CD14-positive monocyte (primary cell): ENCODE results near the gene ZNF668. TPM values are rescaled to one million over a fixed set of nuclear protein-coding genes. Genes with fewer than 3 reads are reported as not detected.

ENCODE experiments used
- DNase-seq, 3 donors: peaks; one replicate each; pipeline ENCODE4 v3.0.0-alpha.2; 2011 to 2022
- H2AFZ ChIP-seq: 2 replicates; pipeline ENCODE4 v1.6.0; 2012; ENCODE audit warnings: mild to moderate bottlenecking, low read depth, low read length, inconsistent platforms; ENCODE audit not compliant: insufficient read depth, poor library complexity, severe bottlenecking
- H3K27ac ChIP-seq, 2 donors: 1 replicate in 1 of 2; 2 replicates in 1 of 2; pipeline ENCODE4 v1.5.1; 2012 to 2013; ENCODE audit warnings: low read length in 2 of 2, control low read depth in 1 of 2, inconsistent platforms in 1 of 2, low read depth in 1 of 2, mild to moderate bottlenecking in 1 of 2
- H3K27me3 ChIP-seq, 2 donors: one replicate each; pipeline versions ENCODE4 v1.6.0 to v1.6.1; 2011 to 2013; ENCODE audit warnings: low read length in 2 of 2; ENCODE audit not compliant: control insufficient read depth in 2 of 2, insufficient read depth in 2 of 2
- H3K36me3 ChIP-seq, 2 donors: replicated peaks in 1 of 2; 1 replicate in 1 of 2; 2 replicates in 1 of 2; pipeline versions ENCODE4 v1.5.1 to v1.6.1; 2012 to 2013; ENCODE audit warnings: low read length in 2 of 2, control low read depth in 1 of 2, inconsistent platforms in 1 of 2, mild to moderate bottlenecking in 1 of 2; ENCODE audit not compliant: insufficient read depth in 2 of 2, control insufficient read depth in 1 of 2
- H3K4me1 ChIP-seq, 2 donors: 1 replicate in 1 of 2; 2 replicates in 1 of 2; pipeline versions ENCODE4 v1.5.1 to v1.6.1; 2012 to 2013; ENCODE audit warnings: low read length in 2 of 2, control low read depth in 1 of 2, inconsistent platforms in 1 of 2, mild to moderate bottlenecking in 1 of 2, moderate library complexity in 1 of 2; ENCODE audit not compliant: insufficient read depth in 2 of 2, control insufficient read depth in 1 of 2
- H3K4me2 ChIP-seq: replicated peaks from 2 replicates; pipeline ENCODE3; 2012; ENCODE audit warnings: low read length, moderate library complexity, mild to moderate bottlenecking; ENCODE audit not compliant: poor library complexity, severe bottlenecking; ENCODE audit errors: extremely low read depth
- H3K4me3 ChIP-seq, 3 experiments: fragments of 200-600 bp in 1 of 3; sonication (generic) in 1 of 3; replicated peaks in 1 of 3; 1 replicate in 2 of 3; 2 replicates in 1 of 3; pipeline ENCODE4 v1.5.1; 2011 to 2013; ENCODE audit warnings: low read length in 3 of 3, mild to moderate bottlenecking in 3 of 3, control low read depth in 2 of 3, low read depth in 2 of 3, inconsistent platforms in 1 of 3, moderate library complexity in 1 of 3
- H3K79me2 ChIP-seq: 2 replicates; pipeline ENCODE4 v1.6.0; 2012; ENCODE audit warnings: mild to moderate bottlenecking, control low read depth, inconsistent platforms, low read length, moderate library complexity; ENCODE audit not compliant: insufficient read depth
- H3K9ac ChIP-seq: 2 replicates; pipeline ENCODE4 v1.6.0; 2017; ENCODE audit warnings: low read length, mild to moderate bottlenecking; ENCODE audit not compliant: insufficient read depth, poor library complexity, severe bottlenecking
- H3K9me3 ChIP-seq, 2 donors: replicated peaks in 1 of 2; 1 replicate in 1 of 2; 2 replicates in 1 of 2; pipeline versions ENCODE4 v1.5.1 to v1.6.1; 2012 to 2013; ENCODE audit warnings: low read length in 2 of 2, control low read depth in 1 of 2; ENCODE audit not compliant: control insufficient read depth in 1 of 2, insufficient read depth in 1 of 2
- H4K20me1 ChIP-seq: 2 replicates; pipeline ENCODE4 v1.6.0; 2012; ENCODE audit warnings: mild to moderate bottlenecking, low read length, control low read depth, moderate library complexity; ENCODE audit not compliant: insufficient read depth
- H3K27ac Mint-ChIP-seq, 7 donors: one replicate each; pipeline ENCODE4 v1.8.0; 2020; ENCODE audit warnings: mild to moderate bottlenecking in 7 of 7, mixed read lengths in 7 of 7, moderate library complexity in 6 of 7, inconsistent platforms in 2 of 7
- H3K27me3 Mint-ChIP-seq, 3 donors: one replicate each; pipeline ENCODE4 v1.8.0; 2021 to 2022; ENCODE audit warnings: low read depth in 3 of 3, mild to moderate bottlenecking in 3 of 3, mixed read lengths in 3 of 3, moderate library complexity in 3 of 3, inconsistent platforms in 1 of 3
- H3K36me3 Mint-ChIP-seq, 2 donors: one replicate each; pipeline ENCODE4 v1.8.0; 2020; ENCODE audit warnings: mixed read lengths in 2 of 2, inconsistent platforms in 1 of 2, mild to moderate bottlenecking in 1 of 2
- H3K4me1 Mint-ChIP-seq: one replicate; pipeline ENCODE4 v1.8.0; 2020; ENCODE audit warnings: mild to moderate bottlenecking, mixed read lengths
- H3K4me3 Mint-ChIP-seq, 2 donors: one replicate each; pipeline ENCODE4 v1.8.0; 2020; ENCODE audit warnings: mild to moderate bottlenecking in 2 of 2, mixed read lengths in 2 of 2, moderate library complexity in 1 of 2
- H3K9me3 Mint-ChIP-seq, 7 donors: one replicate each; pipeline ENCODE4 v1.8.0; 2020 to 2022; ENCODE audit warnings: mixed read lengths in 7 of 7, mild to moderate bottlenecking in 6 of 7, moderate library complexity in 6 of 7, inconsistent platforms in 2 of 7
- CTCF ChIP-seq: fragments of 200-600 bp; IDR thresholded peaks from one replicate; pipeline ENCODE4 v1.8.0; 2022; ENCODE audit warnings: antibody characterized with exemption, mild to moderate bottlenecking
- WGBS: methylation state at CpG from one replicate; pipeline ENCODE4 v1.1.5; 2013; ENCODE audit warnings: missing lambda C conversion rate; ENCODE audit not compliant: insufficient coverage; 5-methylcytosine and 5-hydroxymethylcytosine counted together
- intact Hi-C, 2 donors: fragments of 100-400 bp; cut with micrococcal nuclease; formaldehyde crosslinking; loops; one replicate each; pipeline versions ENCODE4 v1.15.0 to v1.15.1; 2023
- polyA plus RNA-seq, 3 donors: library from polyadenylated mRNA; depleted of rRNA in 1 of 3; unstranded in 2 of 3; stranded (reverse) in 1 of 3; fragments of 300-500 nt in 2 of 3; fragments of >200 nt in 1 of 3; fragmentation: Illumina TruSeq in 2 of 3; gene quantifications; 1 replicate in 2 of 3; 2 replicates in 1 of 3; pipeline ENCODE4 v1.2.3, GENCODE V29; 2012 to 2021

Gene ZNF668
- polyA plus RNA-seq, 3 donors, result 3.8 to 4.8 (median 4.5) TPM

DNA sequence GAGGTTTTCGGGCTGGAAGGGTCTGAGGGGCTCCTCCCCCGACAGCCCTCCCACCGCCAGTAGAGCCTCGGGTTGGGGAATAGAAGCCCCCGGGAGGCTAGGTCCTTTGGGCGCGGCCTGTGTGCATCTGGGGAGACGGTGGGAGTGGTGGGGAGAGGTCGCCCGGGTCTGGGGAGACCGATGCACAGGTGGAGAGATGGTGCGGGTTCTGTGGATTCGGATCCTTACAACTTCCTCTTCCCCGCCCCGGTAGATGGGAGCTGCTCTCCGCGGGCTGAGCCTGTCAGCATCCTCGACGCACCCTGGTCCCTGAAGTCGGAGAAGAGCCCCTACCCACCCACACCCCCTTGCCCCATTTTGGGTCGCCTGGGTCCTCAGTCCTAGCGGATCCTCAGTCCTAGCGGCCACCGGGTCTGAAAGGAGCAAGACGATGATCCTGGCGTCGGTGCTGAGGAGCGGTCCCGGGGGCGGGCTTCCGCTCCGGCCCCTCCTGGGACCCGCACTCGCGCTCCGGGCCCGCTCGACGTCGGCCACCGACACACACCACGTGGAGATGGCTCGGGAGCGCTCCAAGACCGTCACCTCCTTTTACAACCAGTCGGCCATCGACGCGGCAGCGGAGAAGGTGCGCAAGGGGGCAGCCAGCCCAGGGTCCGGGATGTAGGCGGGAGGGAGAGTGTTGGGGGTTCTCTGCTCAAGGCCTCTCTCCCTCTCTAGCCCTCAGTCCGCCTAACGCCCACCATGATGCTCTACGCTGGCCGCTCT is 34.9 kb upstream of the ZNF668 start:
- H3K27ac ChIP-seq, result peak overlapping the region; percentile 32 to 89
- DNase-seq, result peak in 2 of 3 donors; percentile 24 to 36
- intact Hi-C loops, result no loop called here
- peak overlapping the region; percentile 99 for H3K4me2 ChIP-seq
- no peak for TF ChIP-seq CTCF
- Mint-ChIP-seq H3K27me3 (peaks cover 0 to 2% (median 0%) of the 10 kb centered on the region in 3 donors), H3K4me1 (peaks cover 49% of the 10 kb centered on the region), H3K36me3 (peaks cover 34 to 36% of the 10 kb centered on the region in 2 donors), H3K4me3 (peak overlapping the region; percentile 87 to 92), H3K27ac (peak overlapping the region in 6 of 7 donors; percentile 79 to 95 (median 88)), H3K9me3 (no peaks in the 10 kb centered on the region)
- peak overlapping the region; percentile 86 for H2AFZ ChIP-seq
- peaks cover 8% of the 10 kb centered on the region for H4K20me1 ChIP-seq
- 55% methylated on average over 29 of the region's 57 CpGs for WGBS
- peak overlapping the region; percentile 81 to 93 (median 85) for H3K4me3 ChIP-seq
- no peaks in the 10 kb centered on the region for H3K9me3 ChIP-seq
- peaks cover 52 to 65% of the 10 kb centered on the region in 2 donors for H3K4me1 ChIP-seq
- H3K27me3 ChIP-seq, result no peaks in the 10 kb centered on the region
- peak overlapping the region; percentile 94 for H3K9ac ChIP-seq
- H3K36me3 ChIP-seq, result peaks cover 34 to 38% of the 10 kb centered on the region in 2 donors
- H3K79me2 ChIP-seq, result peaks cover 37% of the 10 kb centered on the region

DNA sequence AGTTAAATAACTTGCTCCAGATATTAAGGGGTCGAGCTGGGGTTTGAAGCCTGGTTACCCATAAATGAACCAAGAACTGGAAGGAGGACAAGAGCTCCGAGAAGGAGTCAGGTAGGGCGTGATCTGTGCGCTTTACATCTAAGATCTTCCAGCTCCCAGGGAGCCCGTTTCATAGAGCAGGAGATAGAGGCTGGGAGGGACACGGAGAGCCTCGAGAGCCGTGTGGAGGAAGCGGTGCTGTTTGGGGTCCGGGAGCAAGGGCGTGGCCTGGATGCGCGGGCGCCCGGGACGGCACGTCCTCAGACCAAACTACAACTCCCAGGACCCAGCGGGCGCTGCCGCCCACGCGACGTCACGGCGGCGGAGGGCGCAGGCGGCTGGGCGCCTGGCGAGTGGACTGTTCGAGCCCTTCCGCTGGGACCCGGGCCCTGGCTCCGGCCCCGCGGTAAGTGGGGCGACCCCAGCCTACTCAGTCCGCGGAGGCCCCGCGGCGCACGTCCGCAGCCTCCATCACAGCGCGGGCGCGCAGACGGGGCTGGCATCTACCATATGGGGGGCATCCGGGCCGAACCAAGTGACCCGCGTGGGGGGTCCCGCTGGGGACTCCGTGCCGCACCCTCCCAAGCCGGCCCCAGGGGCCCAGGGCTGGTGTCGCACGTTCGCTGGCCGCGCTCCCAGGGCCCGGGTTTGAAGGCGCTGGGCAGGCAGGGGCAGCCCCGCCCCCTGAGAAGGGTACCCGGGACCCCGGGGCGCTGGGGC is 34.2 kb upstream of the ZNF668 start, which contains the start of gene BCKDK:
TSS of gene BCKDK (plus strand) at position 352 of the 759 bp plus-strand sequence. CDS start 838 bp downstream, outside the sequence.
- H3K9me3 ChIP-seq, result no peaks in the 10 kb centered on the region
- peak within 1 kb of the TSS; percentile 87 to 92 for H3K4me3 Mint-ChIP-seq
- H3K9me3 Mint-ChIP-seq, result no peaks in the 10 kb centered on the region
- H2AFZ ChIP-seq, result peak within 1 kb of the TSS; percentile 86
- H3K9ac ChIP-seq, result peak within 1 kb of the TSS; percentile 94
- H3K27me3 ChIP-seq, result no peaks in the 10 kb centered on the region
- no peak for TF ChIP-seq CTCF
- peaks cover 0 to 2% (median 0%) of the 10 kb centered on the region in 3 donors for H3K27me3 Mint-ChIP-seq
- peak within 1 kb of the TSS; percentile 81 to 93 (median 85) for H3K4me3 ChIP-seq
- WGBS, result 4% methylated on average over 64 of the region's 68 CpGs
- peaks cover 34 to 38% of the 10 kb centered on the region in 2 donors for H3K36me3 ChIP-seq
- peak within 1 kb of the TSS; percentile 32 to 89 for H3K27ac ChIP-seq
- DNase-seq, result peak; percentile 38 to 57 (median 56)
- peak within 1 kb of the TSS; percentile 99 for H3K4me2 ChIP-seq
- H3K79me2 ChIP-seq, result peaks cover 37% of the 10 kb centered on the region
- H4K20me1 ChIP-seq, result peaks cover 8% of the 10 kb centered on the region
- intact Hi-C loops, result no loop called here
- peaks cover 44 to 57% of the 10 kb centered on the region in 2 donors for H3K4me1 ChIP-seq
- H3K4me1 Mint-ChIP-seq, result peaks cover 42% of the 10 kb centered on the region
- H3K36me3 Mint-ChIP-seq, result peaks cover 34 to 36% of the 10 kb centered on the region in 2 donors
- H3K27ac Mint-ChIP-seq, result peak within 1 kb of the TSS in 6 of 7 donors; percentile 79 to 95 (median 88)
